ENCODE measurements around the gene MTIF3.

DNA sequence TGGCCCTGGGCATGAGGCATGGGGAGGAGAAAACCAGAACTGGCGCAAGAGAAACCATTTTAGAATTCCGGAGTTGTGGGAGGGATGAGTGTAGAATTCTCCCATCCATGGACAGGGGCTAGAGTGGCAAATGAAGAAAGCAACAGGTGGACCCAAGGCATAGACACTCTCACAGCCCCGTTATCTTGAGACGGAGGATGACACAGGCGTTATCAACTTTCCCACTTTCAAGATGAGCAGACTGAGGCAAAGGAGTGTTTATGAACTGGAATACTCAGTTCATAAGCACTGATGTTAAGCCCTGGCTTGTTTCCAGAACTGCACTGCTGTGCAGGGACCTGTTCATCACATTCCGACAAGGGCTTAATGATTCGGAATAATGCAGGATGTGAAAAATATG lies 27.0 kb downstream of the MTIF3 start:
- no peak for TF ChIP-seq REST (tag by site-specific recombination; IDR thresholded peaks at IDR 0.05)
- no peak for TF ChIP-seq CTCF (tag by site-specific recombination; IDR thresholded peaks at IDR 0.05)
- no peak for TF ChIP-seq ZNF660 (tag by site-specific recombination; IDR thresholded peaks at IDR 0.05)
- TF ChIP-seq ZNF792 (tag by site-specific recombination; IDR thresholded peaks at IDR 0.05), result no peak
- no peak for TF ChIP-seq YY1 (tag by site-specific recombination; IDR thresholded peaks at IDR 0.05)
- TF ChIP-seq, protein P1, sequence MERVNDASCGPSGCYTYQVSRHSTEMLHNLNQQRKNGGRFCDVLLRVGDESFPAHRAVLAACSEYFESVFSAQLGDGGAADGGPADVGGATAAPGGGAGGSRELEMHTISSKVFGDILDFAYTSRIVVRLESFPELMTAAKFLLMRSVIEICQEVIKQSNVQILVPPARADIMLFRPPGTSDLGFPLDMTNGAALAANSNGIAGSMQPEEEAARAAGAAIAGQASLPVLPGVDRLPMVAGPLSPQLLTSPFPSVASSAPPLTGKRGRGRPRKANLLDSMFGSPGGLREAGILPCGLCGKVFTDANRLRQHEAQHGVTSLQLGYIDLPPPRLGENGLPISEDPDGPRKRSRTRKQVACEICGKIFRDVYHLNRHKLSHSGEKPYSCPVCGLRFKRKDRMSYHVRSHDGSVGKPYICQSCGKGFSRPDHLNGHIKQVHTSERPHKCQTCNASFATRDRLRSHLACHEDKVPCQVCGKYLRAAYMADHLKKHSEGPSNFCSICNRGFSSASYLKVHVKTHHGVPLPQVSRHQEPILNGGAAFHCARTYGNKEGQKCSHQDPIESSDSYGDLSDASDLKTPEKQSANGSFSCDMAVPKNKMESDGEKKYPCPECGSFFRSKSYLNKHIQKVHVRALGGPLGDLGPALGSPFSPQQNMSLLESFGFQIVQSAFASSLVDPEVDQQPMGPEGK (tag by site-specific recombination; IDR thresholded peaks at IDR 0.05), result no peak
- TF ChIP-seq ZNF391 (tag by site-specific recombination; IDR thresholded peaks at IDR 0.05; ENCODE audit: borderline replicate concordance, low read depth), result no peak
- no peak for TF ChIP-seq PBX3 (CRISPR knock-in tag; IDR thresholded peaks at IDR 0.05)
- TF ChIP-seq ZNF394 (tag by site-specific recombination; IDR thresholded peaks at IDR 0.05; ENCODE audit: borderline replicate concordance), result no peak
- TF ChIP-seq MYNN (tag by site-specific recombination; IDR thresholded peaks at IDR 0.05; ENCODE audit: borderline replicate concordance), result no peak
- no peak for TF ChIP-seq ZNF449 (tag by site-specific recombination; IDR thresholded peaks at IDR 0.05)
- TF ChIP-seq KLF1 (tag by site-specific recombination; IDR thresholded peaks at IDR 0.05), result no peak
- TF ChIP-seq ZNF37A (tag by site-specific recombination; IDR thresholded peaks at IDR 0.05), result no peak
